Activated T-cell treated with anti-CD3 and anti-CD28 coated beads, Interleukin-2, amount 50 U/mL, for 1 hour (primary cell): ENCODE results near the gene FBXL17.
"Not testable (repeated sequence)": the region's sequence is repeated elsewhere in the genome, so short reads cannot be mapped to it uniquely, and the experiment has no call there.

ENCODE experiments used
- DNase-seq: peaks from one replicate; pipeline ENCODE4 v3.0.0-alpha.2; 2020

FBXL17 gene

DNA sequence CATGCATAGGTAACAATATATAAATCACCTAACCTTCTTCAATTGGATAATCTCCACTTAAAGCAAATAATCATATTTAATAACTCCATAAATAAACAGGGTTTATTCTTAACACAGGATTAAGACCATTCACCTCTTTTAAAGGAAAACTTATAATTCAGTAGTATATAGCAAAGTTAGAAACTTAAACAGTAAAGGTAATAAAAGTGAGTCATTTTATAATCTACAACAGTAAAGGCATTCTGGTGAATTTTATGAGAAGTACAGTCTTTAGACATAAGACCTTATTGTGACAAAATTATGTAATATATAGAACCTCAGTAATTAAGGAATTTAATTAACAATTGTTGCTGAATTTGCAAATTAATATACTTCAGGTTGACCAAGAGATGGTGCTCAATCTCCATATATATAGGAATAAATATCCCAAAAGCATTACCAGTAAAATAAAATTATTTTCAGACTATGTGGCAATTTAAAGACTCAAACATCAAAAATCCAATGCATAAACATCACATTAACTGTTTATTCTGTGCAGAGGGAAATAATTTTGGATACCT is 84.8 kb downstream of the FBXL17 start:
- DNase-seq = no peak

GRCh38 chr5:108295578-108296368 is 86.1 kb downstream of the FBXL17 start:
- DNase-seq = no peak

GRCh38 chr5:108280960-108281569 is 100.8 kb downstream of the FBXL17 start:
- no peak for DNase-seq

GRCh38 chr5:108280248-108280647 is 101.7 kb downstream of the FBXL17 start:
- DNase-seq = no peak

- DNase-seq = no peak
Observed at GRCh38 chr5:108278285-108279240, 103.3 kb downstream of the FBXL17 start.

DNA sequence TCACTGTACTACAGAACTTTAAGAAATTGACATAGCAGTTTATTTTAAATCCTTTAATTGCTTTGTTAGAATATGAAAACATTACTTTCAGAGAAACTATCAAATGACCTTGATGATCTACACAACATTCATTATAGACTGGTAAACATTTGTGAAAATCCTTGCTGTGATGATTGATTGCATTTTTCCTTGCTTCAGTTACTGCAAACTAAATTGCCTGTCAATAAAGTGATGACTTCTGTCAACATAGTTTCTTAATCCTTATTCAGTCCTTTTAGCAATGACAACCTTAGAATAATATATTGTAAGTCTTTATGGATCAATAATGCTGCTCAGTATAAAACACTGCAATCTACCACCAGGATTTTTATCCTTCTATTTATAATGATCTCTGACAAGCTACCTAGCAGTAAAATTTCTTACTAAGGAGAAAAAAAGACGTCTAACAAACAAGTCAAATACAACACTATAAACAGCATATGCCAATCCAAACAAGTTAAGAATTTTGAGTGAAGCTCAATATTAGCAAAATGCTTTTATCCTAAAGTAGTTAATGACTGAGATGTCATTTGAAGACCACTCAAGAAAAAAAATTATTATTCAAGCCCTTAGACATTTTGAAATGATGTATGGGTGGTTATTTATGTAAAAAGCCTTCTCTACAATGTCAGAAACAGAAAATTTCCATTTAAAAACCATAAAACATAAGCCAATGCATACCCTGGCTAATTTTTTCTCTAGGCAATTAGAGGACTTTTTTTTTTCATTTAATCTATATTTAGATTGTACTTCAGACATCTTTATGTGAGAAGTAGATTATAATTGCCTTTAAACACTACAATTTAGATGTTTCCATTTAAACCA is 105.5 kb downstream of the FBXL17 start:
- no peak for DNase-seq

DNA sequence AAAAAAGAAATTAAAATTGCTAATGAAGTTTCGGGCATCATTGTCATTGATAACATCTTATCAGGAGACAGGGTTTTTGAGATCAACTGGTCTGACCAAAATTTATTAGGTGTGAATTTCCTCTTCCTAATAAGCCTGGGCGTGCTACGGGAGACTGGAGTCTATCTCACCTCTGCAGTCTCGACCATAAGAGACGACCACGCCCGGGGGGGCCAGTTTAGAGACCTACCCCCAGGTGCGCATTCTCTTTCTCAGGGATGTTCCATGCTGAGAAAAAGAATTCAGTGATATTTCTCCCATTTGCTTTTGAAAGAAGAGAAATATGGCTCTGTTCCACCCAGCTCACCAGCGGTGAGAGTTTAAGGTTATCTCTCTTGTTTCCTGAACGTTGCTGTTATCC is 107.8 kb downstream of the FBXL17 start:
- not testable (repeated sequence) for DNase-seq

GRCh38 chr5:108271127-108271526 is 110.8 kb downstream of the FBXL17 start:
- no peak for DNase-seq

GRCh38 chr5:108266242-108266641 is 115.7 kb downstream of the FBXL17 start:
- DNase-seq = no peak

- no peak for DNase-seq
Observed at GRCh38 chr5:108264533-108264932, 117.4 kb downstream of the FBXL17 start.

GRCh38 chr5:108263338-108263737 is 118.6 kb downstream of the FBXL17 start:
- no peak for DNase-seq

GRCh38 chr5:108260858-108261170 is 121.1 kb downstream of the FBXL17 start:
- no peak for DNase-seq

- DNase-seq = peak; percentile 55
Observed at GRCh38 chr5:108260117-108260857, 121.6 kb downstream of the FBXL17 start.

DNA sequence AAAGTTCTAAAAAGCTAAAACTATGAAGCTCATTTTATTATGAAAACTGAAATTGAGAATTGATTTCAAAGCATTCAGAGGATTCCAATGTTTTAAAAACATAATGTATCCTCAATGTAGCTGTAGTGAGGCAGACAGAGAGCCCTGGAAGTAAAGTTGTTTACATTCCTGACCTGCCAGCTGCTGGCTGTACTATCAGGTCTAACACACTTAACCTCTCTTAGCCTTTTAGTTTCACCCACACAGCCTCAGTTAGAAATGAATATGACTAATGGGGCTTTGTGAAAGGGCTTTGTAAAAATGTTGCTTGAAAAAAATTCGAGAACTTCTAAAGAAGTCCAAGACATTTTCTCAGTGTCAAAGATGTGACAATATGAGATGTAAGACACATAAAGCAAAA is 122.6 kb downstream of the FBXL17 start:
- DNase-seq = no peak

GRCh38 chr5:108257996-108258395 is 123.9 kb downstream of the FBXL17 start:
- DNase-seq = no peak

DNA sequence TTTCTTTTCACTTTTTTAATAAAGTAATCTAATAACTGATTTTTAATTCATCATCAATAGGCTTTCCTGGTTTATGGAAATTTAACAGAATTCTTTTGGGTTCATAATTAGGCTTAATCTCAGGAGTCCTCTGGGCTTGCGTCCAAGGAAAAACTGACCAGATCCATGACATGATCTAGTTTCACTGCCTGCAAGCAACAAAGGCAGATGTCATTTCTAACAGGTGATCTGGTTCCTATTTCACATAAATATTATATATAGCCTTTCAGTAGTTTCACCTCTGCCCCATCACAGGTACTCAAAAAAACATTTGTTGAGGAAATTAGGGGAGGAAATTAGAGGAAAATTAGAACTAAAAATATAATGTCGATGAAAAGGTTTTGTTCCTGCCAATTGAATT is 126.4 kb downstream of the FBXL17 start:
- DNase-seq = no peak

DNA sequence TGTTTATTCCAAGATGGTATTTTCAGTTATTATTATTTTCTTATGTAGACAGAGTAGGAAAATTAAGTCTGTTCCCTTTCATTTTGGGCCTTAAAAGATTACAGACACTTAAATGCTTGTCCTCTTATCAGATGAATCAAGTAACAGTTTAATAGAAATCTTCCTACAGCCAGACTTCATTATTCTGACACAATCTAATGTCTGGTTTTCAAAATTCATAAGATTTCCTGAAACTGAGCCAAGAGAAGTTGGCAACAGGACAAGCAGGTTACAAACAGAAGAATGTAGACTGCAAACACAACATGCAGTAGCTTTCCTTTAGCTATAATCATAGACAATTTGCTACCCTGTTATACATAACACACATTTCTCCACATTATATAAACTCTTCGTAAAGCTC is 130.5 kb downstream of the FBXL17 start:
- DNase-seq = no peak

- DNase-seq = no peak
Observed at GRCh38 chr5:108249785-108250426, 132.0 kb downstream of the FBXL17 start.

- no peak for DNase-seq
Observed at GRCh38 chr5:108249095-108249784, 132.7 kb downstream of the FBXL17 start.
